Erythroblast (primary cell): Measurements from ENCODE around the gene CTXN3.

Source experiments
- GATA1 ChIP-seq: IDR thresholded peaks from 2 replicates; pipeline ENCODE4 v1.6.1; 2011; ENCODE audit warnings: low read depth, mild to moderate bottlenecking, control low read depth, low read length, moderate library complexity
- POLR2A ChIP-seq: IDR thresholded peaks from 2 replicates; pipeline ENCODE4 v1.6.1; 2011; ENCODE audit warnings: mild to moderate bottlenecking, low read length

DNA sequence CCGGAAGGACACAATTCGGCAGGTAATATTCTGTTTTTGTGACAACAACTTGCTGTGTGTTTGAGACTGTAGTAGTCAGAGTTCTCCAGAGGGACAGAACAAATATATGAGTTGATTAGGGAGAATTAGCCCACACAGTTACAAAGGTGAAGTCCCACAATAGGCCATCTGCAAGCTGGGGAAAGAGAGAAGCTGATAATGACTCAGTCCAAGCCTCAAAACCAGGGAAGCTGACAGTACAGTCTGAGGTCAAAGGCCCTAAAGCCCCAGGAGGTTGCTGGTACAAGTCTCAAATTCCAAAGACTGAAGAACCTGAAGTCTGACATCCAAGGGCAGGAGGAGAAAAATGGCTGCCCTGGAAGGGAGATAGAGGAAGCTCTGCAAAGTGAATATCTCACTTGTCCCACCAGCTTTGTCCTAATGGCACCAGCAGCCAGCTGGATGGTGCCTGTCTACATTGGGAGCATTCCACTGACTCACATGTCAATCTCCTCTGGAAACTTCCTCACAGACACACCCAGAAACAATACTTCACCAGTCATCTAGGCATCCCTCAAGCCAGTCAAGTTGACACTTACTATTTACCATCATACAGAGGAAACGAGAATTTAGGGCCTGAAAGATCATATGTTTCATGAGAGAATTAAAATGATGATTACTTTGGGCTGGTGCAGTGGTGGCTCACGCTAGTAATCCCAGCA lies 36.3 kb upstream of the CTXN3 start:
- TF ChIP-seq POLR2A (no peak), GATA1 (no peak)
